Panc1 (cell line): ENCODE measurements around the gene SYCN. TPM values are rescaled to one million over a fixed set of nuclear protein-coding genes. Genes with fewer than 3 reads are reported as not detected.

Source experiments
- ATAC-seq: fragments of 200-7000 bp; cut with Tn5 transposase; 2 replicates; pipeline ENCODE4 v1.9.1; 2020; ENCODE audit warnings: mild to moderate bottlenecking, moderate library complexity
- BruUV-seq: library from RNA; stranded (reverse); fragments of 400-500 nt; replicated peaks from 2 replicates; lab custom pipeline; 2021; lab: Mats Ljungman, UMichigan
- CTCF ChIA-PET: fragments of 300-600 bp; sonication (Branson Sonifier 250); formaldehyde crosslinking; loops from one replicate; lab custom pipeline; 2022; ENCODE audit warnings: antibody characterized with exemption; lab: Charles Lee
- POLR2A ChIA-PET: fragments of 300-600 bp; sonication (Branson Sonifier 250); formaldehyde crosslinking; loops from one replicate; lab custom pipeline; 2022; ENCODE audit warnings: antibody characterized with exemption; lab: Charles Lee
- DNase-seq: peaks from one replicate; pipeline ENCODE4 v3.0.0-alpha.2; 2010; ENCODE audit warnings: low read depth, low spot score
- H3K27ac ChIP-seq: 2 replicates; pipeline ENCODE4 v1.5.1; 2011; ENCODE audit warnings: mild to moderate bottlenecking, low read length, inconsistent platforms
- H3K27me3 ChIP-seq: fragments of 200-500 bp; sonication (Bioruptor generic); 2 replicates; pipeline ENCODE4 v1.6.0; 2014; ENCODE audit warnings: low read length, inconsistent platforms; ENCODE audit not compliant: control insufficient read depth, insufficient read depth
- H3K36me3 ChIP-seq: fragments of 200-500 bp; sonication (Bioruptor generic); 2 replicates; pipeline ENCODE4 v1.5.1; 2014; ENCODE audit warnings: inconsistent platforms, mild to moderate bottlenecking, low read length, moderate library complexity; ENCODE audit not compliant: control insufficient read depth, insufficient read depth
- H3K4me1 ChIP-seq: 2 replicates; pipeline ENCODE4 v1.5.1; 2011; ENCODE audit warnings: inconsistent platforms, mild to moderate bottlenecking, low read length, moderate library complexity; ENCODE audit not compliant: control insufficient read depth, insufficient read depth
- H3K4me3 ChIP-seq, 2 experiments: 2 replicates each; pipeline ENCODE4 v1.5.1; 2011 to 2012; ENCODE audit warnings: low read depth in 2 of 2, low read length in 2 of 2, mild to moderate bottlenecking in 2 of 2, inconsistent platforms in 1 of 2, moderate library complexity in 1 of 2
- H3K9me3 ChIP-seq: fragments of 200-500 bp; sonication (Bioruptor generic); 2 replicates; pipeline ENCODE4 v1.5.1; 2014; ENCODE audit warnings: low read depth, mild to moderate bottlenecking, inconsistent platforms, low read length, moderate library complexity; ENCODE audit not compliant: control insufficient read depth, insufficient read depth
- POLR2AphosphoS5 ChIP-seq: IDR thresholded peaks from 2 replicates; pipeline ENCODE4 v1.6.1; 2012; ENCODE audit warnings: mild to moderate bottlenecking, low read depth, low read length, moderate library complexity
- SIN3A ChIP-seq: IDR thresholded peaks from 2 replicates; pipeline ENCODE4 v1.6.1; 2012; ENCODE audit warnings: low read depth, mild to moderate bottlenecking, low read length, moderate library complexity, borderline replicate concordance; ENCODE audit not compliant: insufficient read depth
- TCF7L2 ChIP-seq: IDR thresholded peaks from 2 replicates; pipeline ENCODE4 v1.6.1; 2011; ENCODE audit warnings: mild to moderate bottlenecking, low read depth, low read length, inconsistent platforms
- in situ Hi-C: cut with HindIII; loops from 2 replicates; pipeline ENCODE4 v1.10.0; 2016; ENCODE audit warnings: low sequenced_read_pairs, low pct_unique_long_range_greater_than_20kb
- intact Hi-C: fragments of 100-400 bp; cut with micrococcal nuclease; formaldehyde crosslinking; loops from one replicate; pipeline ENCODE4 v1.10.0; 2022; ENCODE audit not compliant: unreplicated experiment
- total RNA-seq: library from RNA; stranded (reverse); gene quantifications from one replicate; pipeline ENCODE4 v1.2.1, GENCODE V29; 2021; ENCODE audit not compliant: unreplicated experiment
- TF ChIP-seq, protein P1 (sequence below), 2 experiments: IDR thresholded peaks; 2 replicates each; pipeline ENCODE4 v1.6.1; 2011 to 2012; ENCODE audit warnings: low read depth in 2 of 2, control low read depth in 1 of 2, low read length in 1 of 2, mild to moderate bottlenecking in 1 of 2, moderate library complexity in 1 of 2; ENCODE audit not compliant: insufficient read depth in 1 of 2
- TF ChIP-seq, protein P2 (sequence below): fragments of 450-650 bp; IDR thresholded peaks from 2 replicates; pipeline ENCODE4 v1.5.1; 2017; ENCODE audit warnings: mild to moderate bottlenecking

The SYCN gene
- total RNA-seq, 1 experiment from 2014 or later = 0.33 TPM

DNA sequence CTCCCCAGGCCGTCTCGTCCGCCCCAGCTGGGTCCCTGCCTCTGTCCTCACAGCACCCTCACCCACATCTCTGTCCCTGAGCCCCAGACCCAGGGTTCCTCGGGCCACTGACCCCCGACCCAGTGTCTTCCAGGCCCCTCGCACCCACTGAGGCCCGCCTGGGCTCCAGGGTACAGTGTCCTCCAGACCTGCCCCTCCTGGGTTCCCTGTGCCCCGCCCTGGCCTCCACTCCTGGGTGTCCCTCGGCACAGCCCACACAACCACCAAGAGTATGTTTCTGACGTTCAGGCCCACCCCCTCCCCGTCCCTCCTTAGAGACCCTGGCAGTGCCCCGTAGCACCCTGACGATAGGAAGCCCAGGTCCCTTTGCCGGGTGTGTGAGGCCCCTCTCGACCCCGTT lies 29.9 kb downstream of the SYCN start:
- Histone ChIP-seq H3K27me3 (no peaks in the 10 kb centered on the region), H3K27ac (no peak overlapping the region), H3K4me1 (peaks cover 12% of the 10 kb centered on the region), H3K4me3 (no peak overlapping the region), H3K36me3 (peaks cover 32% of the 10 kb centered on the region; the same call in 1 of the 2 replicates), H3K9me3 (no peaks in the 10 kb centered on the region)
- DNase-seq (no peak), ATAC-seq (no peak)
- intact Hi-C loops = no loop called here
- TF ChIP-seq TCF7L2 (no peak), POLR2AphosphoS5 (no peak), SIN3A (no peak)
- TF ChIP-seq, protein P1, sequence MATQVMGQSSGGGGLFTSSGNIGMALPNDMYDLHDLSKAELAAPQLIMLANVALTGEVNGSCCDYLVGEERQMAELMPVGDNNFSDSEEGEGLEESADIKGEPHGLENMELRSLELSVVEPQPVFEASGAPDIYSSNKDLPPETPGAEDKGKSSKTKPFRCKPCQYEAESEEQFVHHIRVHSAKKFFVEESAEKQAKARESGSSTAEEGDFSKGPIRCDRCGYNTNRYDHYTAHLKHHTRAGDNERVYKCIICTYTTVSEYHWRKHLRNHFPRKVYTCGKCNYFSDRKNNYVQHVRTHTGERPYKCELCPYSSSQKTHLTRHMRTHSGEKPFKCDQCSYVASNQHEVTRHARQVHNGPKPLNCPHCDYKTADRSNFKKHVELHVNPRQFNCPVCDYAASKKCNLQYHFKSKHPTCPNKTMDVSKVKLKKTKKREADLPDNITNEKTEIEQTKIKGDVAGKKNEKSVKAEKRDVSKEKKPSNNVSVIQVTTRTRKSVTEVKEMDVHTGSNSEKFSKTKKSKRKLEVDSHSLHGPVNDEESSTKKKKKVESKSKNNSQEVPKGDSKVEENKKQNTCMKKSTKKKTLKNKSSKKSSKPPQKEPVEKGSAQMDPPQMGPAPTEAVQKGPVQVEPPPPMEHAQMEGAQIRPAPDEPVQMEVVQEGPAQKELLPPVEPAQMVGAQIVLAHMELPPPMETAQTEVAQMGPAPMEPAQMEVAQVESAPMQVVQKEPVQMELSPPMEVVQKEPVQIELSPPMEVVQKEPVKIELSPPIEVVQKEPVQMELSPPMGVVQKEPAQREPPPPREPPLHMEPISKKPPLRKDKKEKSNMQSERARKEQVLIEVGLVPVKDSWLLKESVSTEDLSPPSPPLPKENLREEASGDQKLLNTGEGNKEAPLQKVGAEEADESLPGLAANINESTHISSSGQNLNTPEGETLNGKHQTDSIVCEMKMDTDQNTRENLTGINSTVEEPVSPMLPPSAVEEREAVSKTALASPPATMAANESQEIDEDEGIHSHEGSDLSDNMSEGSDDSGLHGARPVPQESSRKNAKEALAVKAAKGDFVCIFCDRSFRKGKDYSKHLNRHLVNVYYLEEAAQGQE (IDR thresholded peaks at IDR 0.05; ENCODE audit: insufficient read depth in 1 of 2, low read depth in 2 of 2, low read length in 1 of 2) = no peak
- TF ChIP-seq, protein P2, sequence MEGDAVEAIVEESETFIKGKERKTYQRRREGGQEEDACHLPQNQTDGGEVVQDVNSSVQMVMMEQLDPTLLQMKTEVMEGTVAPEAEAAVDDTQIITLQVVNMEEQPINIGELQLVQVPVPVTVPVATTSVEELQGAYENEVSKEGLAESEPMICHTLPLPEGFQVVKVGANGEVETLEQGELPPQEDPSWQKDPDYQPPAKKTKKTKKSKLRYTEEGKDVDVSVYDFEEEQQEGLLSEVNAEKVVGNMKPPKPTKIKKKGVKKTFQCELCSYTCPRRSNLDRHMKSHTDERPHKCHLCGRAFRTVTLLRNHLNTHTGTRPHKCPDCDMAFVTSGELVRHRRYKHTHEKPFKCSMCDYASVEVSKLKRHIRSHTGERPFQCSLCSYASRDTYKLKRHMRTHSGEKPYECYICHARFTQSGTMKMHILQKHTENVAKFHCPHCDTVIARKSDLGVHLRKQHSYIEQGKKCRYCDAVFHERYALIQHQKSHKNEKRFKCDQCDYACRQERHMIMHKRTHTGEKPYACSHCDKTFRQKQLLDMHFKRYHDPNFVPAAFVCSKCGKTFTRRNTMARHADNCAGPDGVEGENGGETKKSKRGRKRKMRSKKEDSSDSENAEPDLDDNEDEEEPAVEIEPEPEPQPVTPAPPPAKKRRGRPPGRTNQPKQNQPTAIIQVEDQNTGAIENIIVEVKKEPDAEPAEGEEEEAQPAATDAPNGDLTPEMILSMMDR = no peak
- ChIA-PET CTCF (interaction anchor here (1.0 to 1.6 kb wide), 3 partner anchors 9 to 122 kb away, joined by 3 to 6 read pairs (median 4); no protein-coding TSS in a partner anchor), POLR2A (no interaction called here)
- no TSS peak for BruUV-seq
- in situ Hi-C loops = loop anchor here (10.0 kb wide), 1 partner anchor 59 kb away; no protein-coding TSS in a partner anchor

DNA sequence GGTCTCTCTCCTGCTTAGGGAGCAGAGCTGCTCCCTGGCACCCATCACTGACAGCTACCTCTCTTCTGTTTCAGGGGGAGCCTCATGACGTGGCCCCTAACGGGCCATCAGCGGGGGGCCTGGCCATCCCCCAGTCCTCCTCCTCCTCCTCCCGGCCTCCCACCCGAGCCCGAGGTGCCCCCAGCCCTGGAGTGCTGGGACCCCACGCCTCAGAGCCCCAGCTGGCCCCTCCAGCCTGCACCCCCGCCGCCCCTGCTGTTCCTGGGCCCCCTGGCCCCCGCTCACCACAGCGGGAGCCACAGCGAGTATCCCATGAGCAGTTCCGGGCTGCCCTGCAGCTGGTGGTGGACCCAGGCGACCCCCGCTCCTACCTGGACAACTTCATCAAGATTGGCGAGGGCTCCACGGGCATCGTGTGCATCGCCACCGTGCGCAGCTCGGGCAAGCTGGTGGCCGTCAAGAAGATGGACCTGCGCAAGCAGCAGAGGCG lies 30.5 kb downstream of the SYCN start:
- in situ Hi-C loops = loop anchor here (10.0 kb wide), 1 partner anchor 59 kb away; no protein-coding TSS in a partner anchor
- intact Hi-C loops = no loop called here
- BruUV-seq = no TSS peak
- Histone ChIP-seq H3K36me3 (peaks cover 26% of the 10 kb centered on the region; the same call in 1 of the 2 replicates), H3K27ac (no peak overlapping the region), H3K9me3 (no peaks in the 10 kb centered on the region), H3K4me3 (no peak overlapping the region), H3K27me3 (no peaks in the 10 kb centered on the region), H3K4me1 (peaks cover 12% of the 10 kb centered on the region)
- ChIA-PET POLR2A (interaction anchor here (0.6 to 0.7 kb wide), 2 partner anchors 36 to 623 kb away, joined by 6 to 21 read pairs; no protein-coding TSS in a partner anchor), CTCF (interaction anchor here (1.6 kb wide), 1 partner anchor 121 kb away, joined by 4 read pairs; no protein-coding TSS in a partner anchor)
- DNase-seq (no peak), ATAC-seq (no peak)
- no peak for TF ChIP-seq TCF7L2
- no peak for TF ChIP-seq SIN3A
- no peak for TF ChIP-seq POLR2AphosphoS5
- TF ChIP-seq, protein P2 = no peak
- TF ChIP-seq, protein P1 (IDR thresholded peaks at IDR 0.05; ENCODE audit: insufficient read depth in 1 of 2, low read depth in 2 of 2, low read length in 1 of 2) = no peak
